Fibroblast of pulmonary artery (primary cell): ENCODE results near the gene OR11A1.

Experiments used
- DNase-seq: peaks from one replicate; pipeline ENCODE4 v3.0.0-alpha.2; 2010; ENCODE audit warnings: low read depth
- H3K4me3 ChIP-seq: replicated peaks from 2 replicates; pipeline ENCODE4 v1.5.1; 2011; ENCODE audit warnings: low read depth, mild to moderate bottlenecking, control low read depth, low read length, moderate library complexity
- CTCF ChIP-seq: IDR thresholded peaks from 2 replicates; pipeline ENCODE4 v1.5.1; 2011; ENCODE audit warnings: mild to moderate bottlenecking, control low read depth, low read length, inconsistent platforms; ENCODE audit errors: missing control alignments

OR11A1 gene

DNA sequence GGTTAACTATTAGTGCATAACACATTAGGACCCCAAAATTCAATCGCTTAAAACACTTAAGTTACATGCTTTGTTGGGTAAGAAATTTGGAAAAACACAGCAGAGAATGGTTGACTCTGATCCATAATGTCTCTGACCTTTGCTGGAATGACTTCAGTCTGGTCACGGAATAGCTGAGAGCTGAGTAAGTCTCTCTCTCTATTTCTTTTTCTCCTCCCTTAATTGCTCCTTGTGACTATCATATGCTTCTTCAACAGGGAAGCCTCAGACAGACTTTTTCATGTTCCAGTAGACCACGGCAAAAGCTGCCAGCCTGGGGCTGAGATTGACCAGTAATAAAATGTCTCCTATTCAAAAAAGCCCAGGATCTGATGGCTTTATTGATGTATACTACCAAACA lies 37.4 kb downstream of the OR11A1 start:
- H3K4me3 ChIP-seq = no peak overlapping the region
- no peak for DNase-seq
- no peak for TF ChIP-seq CTCF

DNA sequence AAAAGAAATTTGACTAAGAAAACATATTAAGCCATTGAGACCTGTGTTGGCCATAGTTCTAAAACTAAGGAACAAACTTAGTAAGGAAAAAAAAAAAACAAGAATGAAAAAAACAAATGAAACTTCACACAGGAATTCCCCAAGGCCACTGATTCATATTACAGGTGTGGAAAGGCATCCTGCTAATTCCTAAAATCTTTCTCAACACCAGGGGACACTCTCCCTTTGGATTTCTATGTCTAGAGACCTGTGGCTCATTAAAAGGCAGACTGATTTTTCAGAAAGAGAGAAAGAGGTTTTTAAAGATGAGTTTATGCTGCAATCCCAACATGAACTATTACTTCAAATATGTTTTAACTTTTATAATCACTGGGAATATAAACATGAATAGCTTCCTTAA lies 42.3 kb downstream of the OR11A1 start, which contains the start of gene OR12D1:
TSS of gene OR12D1 (plus strand) at position 341 of the 400 bp plus-strand sequence.
- TF ChIP-seq CTCF = no peak
- DNase-seq = no peak
- no peak within 1 kb of the TSS for H3K4me3 ChIP-seq

- no peak overlapping the region for H3K4me3 ChIP-seq
- DNase-seq = no peak
- no peak for TF ChIP-seq CTCF
Observed at GRCh38 chr6:29403801-29404200, 53.1 kb downstream of the OR11A1 start.

- no peak overlapping the region for H3K4me3 ChIP-seq
- DNase-seq = no peak
- no peak for TF ChIP-seq CTCF
Observed at GRCh38 chr6:29399525-29399924, 57.3 kb downstream of the OR11A1 start.

- TF ChIP-seq CTCF = no peak
- DNase-seq = no peak
- H3K4me3 ChIP-seq = no peak within 1 kb of the TSS
Observed at GRCh38 chr6:29395331-29395730, 61.5 kb downstream of the OR11A1 start, which contains the start of gene OR12D2. OR12D2 (plus strand) TSS chr6:29395631; CDS start chr6:29396700, 1,069 bp downstream.

DNA sequence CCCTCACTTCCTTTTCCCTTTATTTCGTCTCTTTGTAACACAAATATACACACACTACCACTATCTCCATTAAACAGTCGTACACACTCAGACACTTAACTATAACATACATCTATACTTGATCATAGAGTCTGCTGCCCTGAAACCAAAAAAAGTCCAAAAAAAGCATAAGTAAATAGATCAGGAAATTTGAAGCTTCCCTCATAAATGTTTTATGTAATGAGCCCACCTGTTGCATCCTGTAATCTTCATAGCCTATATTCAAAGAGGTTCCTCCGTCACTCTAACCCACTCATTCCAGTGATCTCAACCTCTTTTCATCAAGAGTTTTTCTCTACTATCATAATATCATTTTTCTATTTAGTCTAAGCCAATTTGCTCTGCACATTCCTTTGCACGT lies 68.3 kb downstream of the OR11A1 start:
- TF ChIP-seq CTCF = no peak
- H3K4me3 ChIP-seq = no peak overlapping the region
- no peak for DNase-seq

- no peak overlapping the region for H3K4me3 ChIP-seq
- no peak for TF ChIP-seq CTCF
- DNase-seq = peak; percentile 7
Observed at GRCh38 chr6:29376003-29376402, 80.9 kb downstream of the OR11A1 start.
